ENCODE measurements around the gene NFIA.

The NFIA gene

DNA sequence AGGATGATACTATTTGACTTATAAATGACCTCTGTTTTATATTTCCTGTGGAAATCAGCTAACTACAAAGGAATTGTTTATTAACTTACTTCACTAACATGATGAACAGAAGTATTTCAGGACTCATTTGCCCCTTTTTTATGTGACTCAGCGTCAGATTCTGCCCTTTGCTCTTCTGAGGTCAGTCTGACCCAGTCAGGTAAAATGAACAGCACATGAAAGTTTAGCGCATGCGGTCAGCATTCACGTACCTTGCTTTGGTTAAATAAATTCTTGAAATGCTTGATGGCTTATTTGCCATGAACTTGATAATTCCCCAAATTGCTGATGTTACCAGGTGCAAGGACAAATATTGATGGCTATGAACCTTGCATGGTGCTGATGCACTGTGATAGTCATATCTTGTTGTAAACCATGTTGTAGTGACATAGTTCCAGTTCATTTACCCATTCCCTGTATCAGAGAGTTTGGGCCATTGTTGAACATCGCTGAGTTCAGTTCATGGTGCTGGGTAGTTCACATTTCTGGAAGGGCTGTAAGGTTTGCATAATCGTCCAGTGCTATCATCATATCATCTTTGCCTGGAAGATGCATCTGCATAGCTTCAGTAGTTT is 133.4 kb downstream of the NFIA start:
- no peak overlapping the region for H3K4me3 ChIP-seq (ENCODE audit: low read length)
- TF ChIP-seq, protein P1, sequence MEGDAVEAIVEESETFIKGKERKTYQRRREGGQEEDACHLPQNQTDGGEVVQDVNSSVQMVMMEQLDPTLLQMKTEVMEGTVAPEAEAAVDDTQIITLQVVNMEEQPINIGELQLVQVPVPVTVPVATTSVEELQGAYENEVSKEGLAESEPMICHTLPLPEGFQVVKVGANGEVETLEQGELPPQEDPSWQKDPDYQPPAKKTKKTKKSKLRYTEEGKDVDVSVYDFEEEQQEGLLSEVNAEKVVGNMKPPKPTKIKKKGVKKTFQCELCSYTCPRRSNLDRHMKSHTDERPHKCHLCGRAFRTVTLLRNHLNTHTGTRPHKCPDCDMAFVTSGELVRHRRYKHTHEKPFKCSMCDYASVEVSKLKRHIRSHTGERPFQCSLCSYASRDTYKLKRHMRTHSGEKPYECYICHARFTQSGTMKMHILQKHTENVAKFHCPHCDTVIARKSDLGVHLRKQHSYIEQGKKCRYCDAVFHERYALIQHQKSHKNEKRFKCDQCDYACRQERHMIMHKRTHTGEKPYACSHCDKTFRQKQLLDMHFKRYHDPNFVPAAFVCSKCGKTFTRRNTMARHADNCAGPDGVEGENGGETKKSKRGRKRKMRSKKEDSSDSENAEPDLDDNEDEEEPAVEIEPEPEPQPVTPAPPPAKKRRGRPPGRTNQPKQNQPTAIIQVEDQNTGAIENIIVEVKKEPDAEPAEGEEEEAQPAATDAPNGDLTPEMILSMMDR (conservative IDR thresholded peaks at IDR 0.05; ENCODE audit: low read depth, low read length) = no peak
- no peak for DNase-seq (ENCODE audit: low read depth)

DNA sequence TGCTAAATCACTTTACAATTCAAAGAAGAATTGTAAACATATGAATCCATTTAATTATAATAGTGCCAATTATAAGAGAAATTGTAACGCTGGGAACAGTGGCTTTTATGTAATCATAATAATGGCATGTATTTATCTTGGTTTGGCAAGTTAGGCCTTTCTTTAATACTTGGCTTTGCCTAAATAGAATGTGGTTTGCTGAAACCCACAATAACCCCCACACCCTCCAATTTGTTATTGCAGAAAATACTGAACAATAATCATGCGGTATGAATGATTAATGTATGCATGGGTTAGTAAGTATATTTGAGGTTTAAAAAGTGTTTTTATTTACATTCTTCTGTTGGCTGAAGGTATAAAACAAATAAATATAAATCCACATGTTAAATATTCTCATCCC is 138.2 kb downstream of the NFIA start:
- DNase-seq (ENCODE audit: low read depth) = no peak
- TF ChIP-seq, protein P1 (conservative IDR thresholded peaks at IDR 0.05; ENCODE audit: low read depth, low read length) = no peak
- H3K4me3 ChIP-seq (ENCODE audit: low read length) = no peak overlapping the region

- DNase-seq (ENCODE audit: low read depth) = peak; percentile 30
- TF ChIP-seq, protein P1 (conservative IDR thresholded peaks at IDR 0.05; ENCODE audit: low read depth, low read length) = no peak
Observed at GRCh38 chr1:61221642-61222041, 139.3 kb downstream of the NFIA start.

DNA sequence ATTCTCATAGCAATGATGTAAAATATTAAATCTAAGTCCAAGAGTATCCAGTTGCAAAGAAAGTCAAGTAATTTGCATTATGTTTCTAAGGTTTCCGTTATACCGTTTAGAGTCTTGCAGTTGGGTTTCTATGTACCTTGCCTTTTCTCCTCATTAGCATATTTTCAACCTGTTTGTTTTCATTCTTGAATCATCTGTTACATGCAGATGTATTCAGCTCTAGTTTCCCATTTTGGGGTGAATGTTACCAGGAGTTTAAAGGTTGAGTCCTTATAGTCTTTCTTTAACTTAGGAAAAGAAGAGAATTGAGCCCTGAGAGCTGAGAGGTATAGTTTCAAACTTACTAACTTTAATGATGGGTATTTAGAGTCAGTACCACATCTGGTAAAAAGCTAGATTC is 139.9 kb downstream of the NFIA start:
- TF ChIP-seq, protein P1 (conservative IDR thresholded peaks at IDR 0.05; ENCODE audit: low read depth, low read length) = no peak
- H3K4me3 ChIP-seq (ENCODE audit: low read length) = no peak overlapping the region
- DNase-seq (ENCODE audit: low read depth) = no peak

More at GRCh38 chr1:61221642-61222041, 139.3 kb downstream of the NFIA start:
- peak overlapping the region; percentile 20 for H3K4me3 ChIP-seq (ENCODE audit: low read length)

- no peak overlapping the region for H3K4me3 ChIP-seq (ENCODE audit: low read length)
- TF ChIP-seq, protein P1 (conservative IDR thresholded peaks at IDR 0.05; ENCODE audit: low read depth, low read length) = no peak
- DNase-seq (ENCODE audit: low read depth) = no peak
Observed at GRCh38 chr1:61223140-61223539, 140.8 kb downstream of the NFIA start.

- no peak for DNase-seq (ENCODE audit: low read depth)
- TF ChIP-seq, protein P1 (conservative IDR thresholded peaks at IDR 0.05; ENCODE audit: low read depth, low read length) = no peak
- no peak overlapping the region for H3K4me3 ChIP-seq (ENCODE audit: low read length)
Observed at GRCh38 chr1:61224609-61225008, 142.2 kb downstream of the NFIA start.

DNA sequence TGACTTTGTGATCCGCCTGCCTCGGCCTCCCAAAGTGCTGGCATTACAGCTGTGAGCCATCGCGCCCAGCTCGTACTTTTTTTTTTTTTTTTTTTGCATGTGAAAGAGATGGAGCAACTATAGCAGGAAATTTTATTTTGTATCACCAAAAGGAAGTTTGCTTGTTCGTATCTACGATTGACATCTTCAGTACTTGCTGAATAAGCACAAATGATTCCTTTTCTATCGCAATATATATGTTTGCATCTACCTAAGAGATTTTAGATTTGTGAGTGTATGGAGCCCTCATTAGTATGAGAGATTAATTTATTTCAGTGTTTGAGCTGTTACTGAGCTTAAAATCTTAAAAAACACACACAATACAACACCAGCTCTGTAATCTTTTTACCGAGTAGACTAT is 143.1 kb downstream of the NFIA start:
- DNase-seq (ENCODE audit: low read depth) = no peak
- TF ChIP-seq, protein P1 (conservative IDR thresholded peaks at IDR 0.05; ENCODE audit: low read depth, low read length) = no peak
- no peak overlapping the region for H3K4me3 ChIP-seq (ENCODE audit: low read length)
